H1 (cell line): ENCODE data around the gene FGFR2. TPM values are rescaled to one million over a fixed set of nuclear protein-coding genes. Genes with fewer than 3 reads are reported as not detected.
A peak's percentile ranks its signal among the peaks of the same experiment; 100 is the strongest.

Source experiments
- BRCA1 ChIP-seq: IDR thresholded peaks from 2 replicates; pipeline ENCODE4 v1.6.1; 2012; ENCODE audit warnings: low read depth, low read length, improper control_type of control experiment
- CTBP2 ChIP-seq: IDR thresholded peaks from 2 replicates; pipeline ENCODE4 v1.7.0; 2011; ENCODE audit warnings: borderline replicate concordance, mild to moderate bottlenecking, moderate library complexity, mixed read lengths, low read length; ENCODE audit not compliant: insufficient read depth, insufficient read length
- EGR1 ChIP-seq: IDR thresholded peaks from 2 replicates; pipeline ENCODE4 v1.6.1; 2011; ENCODE audit warnings: low read depth, low read length, borderline replicate concordance
- HDAC6 ChIP-seq: IDR thresholded peaks from one replicate; pipeline ENCODE4 v1.7.1; 2012; ENCODE audit warnings: low read depth, mild to moderate bottlenecking, inconsistent platforms, low read length, moderate library complexity
- NANOG ChIP-seq: IDR thresholded peaks from 2 replicates; pipeline ENCODE4 v1.6.1; 2011; ENCODE audit warnings: low read length, low read depth, mild to moderate bottlenecking, inconsistent platforms; ENCODE audit not compliant: insufficient read depth, poor library complexity, severe bottlenecking
- NRF1 ChIP-seq: IDR thresholded peaks from 2 replicates; pipeline ENCODE4 v1.6.1; 2011; ENCODE audit warnings: mild to moderate bottlenecking, low read depth, low read length, improper control_type of control experiment
- RFX5 ChIP-seq: IDR thresholded peaks from 2 replicates; pipeline ENCODE4 v1.6.1; 2011; ENCODE audit warnings: low read depth, low read length, improper control_type of control experiment, borderline replicate concordance
- SIX5 ChIP-seq: IDR thresholded peaks from 2 replicates; pipeline ENCODE4 v1.6.1; 2011; ENCODE audit warnings: mild to moderate bottlenecking, low read depth, low read length
- SP2 ChIP-seq: IDR thresholded peaks from 2 replicates; pipeline ENCODE4 v1.6.1; 2012; ENCODE audit warnings: mild to moderate bottlenecking, low read length, inconsistent platforms
- SRF ChIP-seq: IDR thresholded peaks from 2 replicates; pipeline ENCODE4 v1.6.1; 2011; ENCODE audit warnings: mild to moderate bottlenecking, low read depth, low read length, moderate library complexity
- polyA plus RNA-seq, 7 experiments: library from polyadenylated mRNA; depleted of rRNA in 3 of 7; stranded (reverse) in 5 of 7; unstranded in 2 of 7; fragments of >200 nt in 5 of 7; fragments of 200-250 nt in 2 of 7; gene quantifications; 1 replicate in 5 of 7; 2 replicates in 1 of 7; 4 replicates in 1 of 7; pipeline versions ENCODE4 v1.2.1 to v1.2.3, GENCODE V29; 2011 to 2013; ENCODE audit warnings: missing spikeins in 2 of 7, mixed read lengths in 2 of 7
- total RNA-seq: library from RNA; stranded (reverse); fragmentation: NEBNext Ultra II Directional; extraction: Animal tissue kit (Norgen Biotek cat#: 25700); gene quantifications from 2 replicates; pipeline ENCODE4 v1.2.1, GENCODE V29; 2021
- TF ChIP-seq, protein P1 (sequence below): IDR thresholded peaks from 2 replicates; pipeline ENCODE4 v1.6.1; 2012; ENCODE audit warnings: low read length, inconsistent platforms
- TF ChIP-seq, protein P2 (sequence below), 3 experiments: IDR thresholded peaks; 1 replicate in 2 of 3; 2 replicates in 1 of 3; pipeline versions ENCODE4 v1.5.1 to v1.6.1; 2011; ENCODE audit warnings: low read length in 3 of 3, mild to moderate bottlenecking in 3 of 3, inconsistent platforms in 2 of 3, low read depth in 1 of 3, moderate library complexity in 1 of 3; ENCODE audit not compliant: insufficient read depth in 1 of 3; ENCODE audit errors: control extremely low read depth in 1 of 3
- TF ChIP-seq, protein P3 (sequence below): IDR thresholded peaks from 2 replicates; pipeline ENCODE4 v1.6.1; 2012; ENCODE audit warnings: inconsistent platforms

FGFR2 gene
- total and polyA plus RNA-seq, 2 of the 8 experiments (the other 6 are each of a cell fraction or from before 2014, with no cell fraction given), result 50.2 to 81.2 TPM

DNA sequence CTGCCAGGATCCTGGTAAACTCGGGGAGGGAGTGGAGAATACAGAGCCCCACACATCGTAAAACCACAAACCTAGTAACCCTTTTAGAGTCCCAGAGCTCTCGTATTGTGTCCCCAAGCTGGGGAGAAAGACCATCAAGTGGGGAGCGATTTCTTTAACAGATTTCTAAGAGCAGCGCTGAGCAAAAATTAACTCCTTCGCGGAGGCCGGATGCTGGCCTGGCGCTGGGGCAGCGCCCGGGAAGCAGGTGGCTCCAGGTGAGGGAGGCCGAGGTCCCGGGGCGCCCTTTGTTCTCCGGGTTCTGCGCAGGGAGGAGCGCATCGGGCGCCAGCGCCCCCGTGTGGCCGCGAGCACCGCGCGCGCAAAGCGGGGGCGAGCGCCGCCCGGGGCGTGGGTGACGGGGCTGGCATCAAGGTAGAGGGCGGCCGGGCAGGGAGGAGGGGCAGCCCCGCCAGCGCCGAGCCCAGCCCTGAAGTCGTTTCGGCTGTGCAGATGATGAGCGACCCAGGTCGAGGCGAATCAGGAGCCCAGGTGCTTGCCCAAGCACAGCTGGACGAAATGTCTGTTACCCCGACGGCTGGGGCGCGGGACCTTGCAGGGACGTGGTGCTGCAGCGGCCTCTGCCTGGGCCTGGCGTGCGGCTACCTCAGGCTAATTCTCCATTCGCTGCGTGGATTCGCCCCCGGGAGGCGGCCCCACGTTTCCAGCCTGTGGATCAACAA is 10.4 kb upstream of the FGFR2 start (continued):
- TF ChIP-seq NRF1 (no peak), CTBP2 (no peak), RFX5 (no peak), SIX5 (no peak), SRF (peak; percentile 21; the same call in 1 of the 2 replicates), NANOG (no peak), SP2 (no peak), BRCA1 (no peak), HDAC6 (no peak), EGR1 (0 out of 2 replicates have a peak, but pooled peaks have one; percentile 34)
- TF ChIP-seq, protein P1, sequence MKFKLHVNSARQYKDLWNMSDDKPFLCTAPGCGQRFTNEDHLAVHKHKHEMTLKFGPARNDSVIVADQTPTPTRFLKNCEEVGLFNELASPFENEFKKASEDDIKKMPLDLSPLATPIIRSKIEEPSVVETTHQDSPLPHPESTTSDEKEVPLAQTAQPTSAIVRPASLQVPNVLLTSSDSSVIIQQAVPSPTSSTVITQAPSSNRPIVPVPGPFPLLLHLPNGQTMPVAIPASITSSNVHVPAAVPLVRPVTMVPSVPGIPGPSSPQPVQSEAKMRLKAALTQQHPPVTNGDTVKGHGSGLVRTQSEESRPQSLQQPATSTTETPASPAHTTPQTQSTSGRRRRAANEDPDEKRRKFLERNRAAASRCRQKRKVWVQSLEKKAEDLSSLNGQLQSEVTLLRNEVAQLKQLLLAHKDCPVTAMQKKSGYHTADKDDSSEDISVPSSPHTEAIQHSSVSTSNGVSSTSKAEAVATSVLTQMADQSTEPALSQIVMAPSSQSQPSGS, result no peak
- TF ChIP-seq, protein P2, sequence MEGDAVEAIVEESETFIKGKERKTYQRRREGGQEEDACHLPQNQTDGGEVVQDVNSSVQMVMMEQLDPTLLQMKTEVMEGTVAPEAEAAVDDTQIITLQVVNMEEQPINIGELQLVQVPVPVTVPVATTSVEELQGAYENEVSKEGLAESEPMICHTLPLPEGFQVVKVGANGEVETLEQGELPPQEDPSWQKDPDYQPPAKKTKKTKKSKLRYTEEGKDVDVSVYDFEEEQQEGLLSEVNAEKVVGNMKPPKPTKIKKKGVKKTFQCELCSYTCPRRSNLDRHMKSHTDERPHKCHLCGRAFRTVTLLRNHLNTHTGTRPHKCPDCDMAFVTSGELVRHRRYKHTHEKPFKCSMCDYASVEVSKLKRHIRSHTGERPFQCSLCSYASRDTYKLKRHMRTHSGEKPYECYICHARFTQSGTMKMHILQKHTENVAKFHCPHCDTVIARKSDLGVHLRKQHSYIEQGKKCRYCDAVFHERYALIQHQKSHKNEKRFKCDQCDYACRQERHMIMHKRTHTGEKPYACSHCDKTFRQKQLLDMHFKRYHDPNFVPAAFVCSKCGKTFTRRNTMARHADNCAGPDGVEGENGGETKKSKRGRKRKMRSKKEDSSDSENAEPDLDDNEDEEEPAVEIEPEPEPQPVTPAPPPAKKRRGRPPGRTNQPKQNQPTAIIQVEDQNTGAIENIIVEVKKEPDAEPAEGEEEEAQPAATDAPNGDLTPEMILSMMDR (IDR thresholded peaks at IDR 0.05; ENCODE audit: control extremely low read depth in 1 of 3, insufficient read depth in 1 of 3, low read depth in 1 of 3, low read length in 3 of 3), result peak; percentile 81 to 82 (median 81)
- TF ChIP-seq, protein P3, sequence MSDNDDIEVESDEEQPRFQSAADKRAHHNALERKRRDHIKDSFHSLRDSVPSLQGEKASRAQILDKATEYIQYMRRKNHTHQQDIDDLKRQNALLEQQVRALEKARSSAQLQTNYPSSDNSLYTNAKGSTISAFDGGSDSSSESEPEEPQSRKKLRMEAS, result peak; percentile 57
